ENCODE results near the gene TPP1.

The TPP1 gene

DNA sequence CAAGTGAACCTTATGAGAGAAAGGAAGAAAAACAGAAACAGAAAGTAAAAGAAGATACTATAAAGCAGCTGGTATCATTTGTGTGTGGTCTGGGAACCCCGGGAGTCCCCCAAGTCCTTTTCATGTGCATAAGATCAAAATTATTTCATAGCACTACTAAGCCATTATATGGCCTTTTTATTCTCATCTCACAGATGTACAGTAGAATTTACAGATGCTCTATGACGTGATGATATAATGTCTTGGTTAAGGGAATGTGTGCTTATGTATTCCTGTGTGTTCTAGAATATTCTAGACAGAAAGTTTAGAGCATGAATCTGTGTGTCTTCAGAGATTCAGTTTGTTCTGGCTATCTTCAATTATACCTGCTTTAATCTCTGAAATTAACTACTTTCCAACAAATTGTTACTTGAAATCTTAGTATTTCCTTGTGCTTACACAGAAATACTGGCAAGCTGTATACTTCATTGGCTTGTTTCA is 8.6 kb upstream of the TPP1 start:
- no peak for DNase-seq (ENCODE audit: low spot score)

- DNase-seq (ENCODE audit: low spot score), result no peak
Observed at GRCh38 chr11:6626971-6627761, 7.9 kb upstream of the TPP1 start.

GRCh38 chr11:6625832-6626420 is 6.7 kb upstream of the TPP1 start:
- no peak for DNase-seq (ENCODE audit: low spot score)

- no peak for DNase-seq (ENCODE audit: low spot score)
Observed at GRCh38 chr11:6625156-6625831, 6.1 kb upstream of the TPP1 start.

DNA sequence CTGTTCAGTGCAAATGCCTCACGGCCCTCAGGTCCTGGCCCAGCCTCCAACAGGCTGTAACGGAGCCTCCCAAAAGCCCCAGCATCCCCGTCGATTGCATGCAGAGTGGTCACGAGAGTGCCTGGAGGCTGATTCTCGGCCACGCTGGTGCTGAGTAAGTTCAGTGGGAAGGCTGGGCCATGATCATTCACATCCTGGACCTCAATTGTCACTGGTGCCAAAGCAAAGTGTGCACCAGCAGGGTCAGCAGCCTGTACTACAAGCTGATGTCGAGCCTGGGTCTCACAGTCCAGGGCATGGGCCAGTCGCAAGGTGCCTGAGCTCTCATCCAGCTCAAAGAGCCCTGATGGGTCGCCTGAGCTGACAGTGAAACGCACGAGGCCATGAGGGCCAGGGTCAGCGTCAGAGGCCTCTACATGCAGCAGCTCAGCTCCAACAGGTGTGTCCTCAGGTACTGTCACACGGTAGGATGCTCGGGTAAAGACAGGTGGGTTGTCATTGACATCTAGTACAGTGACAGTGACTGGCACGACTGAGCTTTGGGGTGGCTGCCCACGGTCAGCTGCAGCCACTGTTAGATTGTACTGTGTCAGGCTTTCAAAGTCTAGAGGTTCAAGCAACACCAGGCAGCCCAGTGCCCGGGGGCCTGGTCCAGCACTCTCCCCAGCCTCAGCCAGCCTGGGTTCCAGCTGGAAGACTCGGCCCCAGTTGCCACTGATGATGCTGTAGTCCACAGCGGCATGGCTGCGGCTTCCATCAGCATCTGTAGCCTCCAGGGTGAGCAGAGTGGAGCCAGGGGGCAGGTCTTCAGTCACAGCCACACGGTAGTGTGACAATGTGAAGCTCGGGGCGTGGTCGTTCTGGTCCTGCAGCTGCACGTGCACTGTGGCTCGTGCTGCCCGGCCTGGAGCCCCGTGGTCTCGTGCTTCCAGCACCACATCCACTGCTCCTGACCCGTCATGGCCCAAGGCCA is 4.5 kb upstream of the TPP1 start:
- DNase-seq (ENCODE audit: low spot score), result no peak

- no peak for DNase-seq (ENCODE audit: low spot score)
Observed at GRCh38 chr11:6622261-6623171, 3.3 kb upstream of the TPP1 start.

DNA sequence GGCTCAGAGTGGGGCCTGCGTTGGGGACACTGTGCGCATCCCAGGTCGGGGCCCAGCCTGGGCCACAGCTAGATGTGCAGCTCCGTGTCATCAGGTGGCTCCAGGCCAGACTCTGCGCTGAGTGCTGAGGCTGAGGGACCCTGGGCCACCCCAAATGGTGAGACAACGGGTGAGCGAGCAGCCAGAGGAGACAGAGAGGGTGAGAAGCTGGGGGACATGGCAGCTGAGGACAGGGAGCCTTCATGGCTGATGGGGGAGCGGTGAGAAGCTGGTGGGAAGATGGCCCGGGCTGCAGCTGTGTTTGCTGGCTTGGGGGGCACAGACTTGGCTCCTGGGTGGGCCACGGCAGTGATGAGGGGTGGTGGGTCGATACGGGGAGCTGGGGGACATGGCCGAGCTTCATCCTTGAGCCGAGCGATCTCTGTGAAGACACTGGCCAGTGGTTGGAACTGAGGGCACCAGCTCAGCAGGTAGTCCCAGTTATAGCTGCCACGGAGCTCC is 2.5 kb upstream of the TPP1 start:
- no peak for DNase-seq (ENCODE audit: low spot score)

GRCh38 chr11:6620636-6621035 is 1.4 kb upstream of the TPP1 start:
- no peak for DNase-seq (ENCODE audit: low spot score)

DNA sequence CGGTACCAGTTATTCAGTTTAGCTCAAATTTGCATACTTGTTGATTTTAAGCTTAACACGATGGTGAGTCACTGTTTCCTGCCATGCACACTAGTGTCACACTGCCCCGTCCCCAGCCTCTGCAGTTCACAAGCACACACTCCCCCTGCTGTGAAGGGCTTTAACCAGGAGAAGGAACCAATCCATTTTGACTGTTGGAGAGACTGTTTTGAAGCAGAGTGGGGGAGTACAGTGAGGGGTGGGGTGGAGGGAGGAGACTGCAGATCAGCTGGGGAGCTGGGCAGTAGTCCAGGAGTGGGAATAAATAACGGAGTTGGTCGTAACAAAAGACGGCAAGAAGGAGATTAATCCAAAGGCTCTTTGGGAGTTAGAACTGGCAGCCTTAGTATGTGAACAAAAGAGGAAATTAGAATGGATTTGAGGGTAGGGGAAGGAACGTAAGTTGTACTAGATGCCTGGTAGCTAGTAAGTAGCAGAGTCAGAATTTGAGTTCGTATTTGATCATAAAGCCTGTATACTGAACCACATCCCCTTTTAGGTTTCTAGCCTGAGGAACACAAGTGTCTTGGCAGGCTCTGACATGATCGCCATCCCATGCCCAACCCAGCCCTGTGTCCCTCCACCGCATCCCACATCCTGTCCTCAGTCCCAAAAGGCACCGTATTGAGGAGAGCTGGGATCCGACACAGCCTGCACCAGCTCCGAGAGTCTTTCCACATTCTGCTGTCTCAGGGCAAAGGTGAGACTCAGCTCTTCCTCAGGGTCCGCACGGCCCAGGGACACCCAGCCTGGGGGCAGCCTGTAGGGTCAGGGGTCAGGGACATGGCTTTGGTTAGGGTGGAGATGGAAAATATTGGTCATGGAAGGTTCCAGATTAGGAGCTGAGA is 862 bp downstream of the TPP1 start:
- peak; percentile 76 for DNase-seq (ENCODE audit: low spot score)

DNA sequence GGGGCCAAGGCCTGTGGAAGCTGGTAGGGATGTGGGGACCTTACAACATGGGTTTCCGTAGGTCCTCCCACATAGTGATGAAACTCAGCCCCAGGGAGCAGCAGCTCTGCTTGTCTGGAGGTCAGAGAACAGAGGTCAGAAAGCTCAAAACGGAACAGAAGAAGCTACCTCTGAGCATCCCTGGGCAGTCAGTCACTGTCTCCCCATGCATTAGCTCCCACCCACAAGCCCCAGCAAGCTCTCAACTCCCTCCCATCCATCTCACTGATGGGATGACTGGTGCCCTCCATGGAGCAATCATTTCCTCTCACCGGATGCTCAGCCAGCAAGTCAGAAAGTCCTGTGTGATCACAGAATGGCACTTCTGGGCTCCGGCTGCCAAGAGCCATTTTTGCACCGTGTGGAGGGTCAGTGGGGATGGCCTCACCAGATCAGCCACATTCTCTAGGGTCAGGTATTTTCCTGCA is 1.9 kb downstream of the TPP1 start:
- DNase-seq (ENCODE audit: low spot score), result no peak

DNA sequence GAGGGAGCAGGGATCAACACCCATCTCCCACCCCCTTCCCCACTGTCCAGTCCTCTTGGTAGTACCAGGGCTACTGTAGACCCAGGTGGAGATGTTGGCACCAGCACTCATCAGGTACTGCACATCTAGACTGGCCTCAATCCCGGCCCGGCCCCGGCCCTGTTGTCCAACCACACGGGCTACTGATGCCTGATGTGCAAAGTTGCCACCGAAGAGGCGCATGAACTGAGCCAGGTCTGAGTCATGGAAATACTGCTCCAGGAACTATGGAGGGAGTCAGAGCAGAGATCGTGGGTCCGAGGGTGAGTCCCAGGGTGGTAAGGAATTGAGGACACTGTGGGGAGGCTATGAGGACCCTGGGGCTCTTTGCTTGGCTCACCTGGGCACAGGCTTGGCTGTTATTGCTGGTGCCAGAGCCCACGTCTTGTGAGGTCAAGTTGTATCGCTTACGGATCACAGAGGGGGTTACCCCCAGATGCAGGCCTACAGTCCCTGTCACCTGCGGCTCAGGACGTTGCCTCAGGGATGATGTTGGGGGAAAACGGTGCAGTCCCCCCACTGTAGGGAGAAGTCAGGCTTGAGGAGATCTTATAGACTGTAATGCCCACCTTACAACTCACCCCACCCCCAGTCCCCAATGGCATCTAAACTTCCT is 2.5 kb downstream of the TPP1 start:
- no peak for DNase-seq (ENCODE audit: low spot score)

DNA sequence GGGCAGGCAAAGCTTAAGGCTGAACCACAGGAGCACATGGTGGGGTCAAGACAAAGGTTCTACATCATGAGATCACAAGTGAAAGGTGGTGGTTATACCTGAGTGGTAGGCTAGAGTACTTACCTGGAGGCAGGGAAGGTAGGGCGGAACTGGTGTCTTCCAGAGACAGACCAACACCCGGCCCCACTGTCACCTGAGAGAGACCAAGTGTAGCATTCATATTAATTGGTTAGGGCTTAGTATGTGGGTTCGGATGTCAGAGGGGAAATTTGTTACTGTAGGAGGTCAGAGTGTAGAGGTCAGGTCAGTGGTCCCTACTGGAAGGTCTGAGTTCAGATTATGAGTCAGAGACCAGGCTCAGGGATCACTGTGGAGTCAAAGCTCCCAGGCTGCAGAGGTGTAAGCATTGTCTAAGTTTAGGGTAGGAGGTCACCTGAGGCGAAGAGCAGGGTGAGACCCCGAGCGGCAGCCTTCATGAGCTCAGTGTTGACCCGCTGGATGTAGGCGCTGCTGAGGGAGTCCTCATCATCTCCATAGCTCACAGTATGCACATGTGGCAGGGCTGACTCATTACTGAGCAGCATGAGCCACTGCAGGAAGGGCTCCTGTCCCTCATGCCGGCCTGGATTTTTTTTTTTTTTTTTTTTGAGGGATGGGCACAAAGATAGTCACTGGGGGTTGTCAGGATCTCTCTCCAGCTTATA is 3.2 kb downstream of the TPP1 start:
- no peak for DNase-seq (ENCODE audit: low spot score)

GRCh38 chr11:6615046-6615445 is 4.2 kb downstream of the TPP1 start:
- DNase-seq (ENCODE audit: low spot score), result no peak

- DNase-seq (ENCODE audit: low spot score), result no peak
Observed at GRCh38 chr11:6614446-6614845, 4.8 kb downstream of the TPP1 start.

GRCh38 chr11:6613496-6613895 is 5.7 kb downstream of the TPP1 start:
- no peak for DNase-seq (ENCODE audit: low spot score)

- peak; percentile 96 for DNase-seq (ENCODE audit: low spot score)
Observed at GRCh38 chr11:6612213-6613041, 6.8 kb downstream of the TPP1 start, which contains the start of gene TAF10. Gene TAF10, minus strand, starts transcription at chr11:6612216. Its CDS starts 27 bp downstream, at chr11:6612189.

DNA sequence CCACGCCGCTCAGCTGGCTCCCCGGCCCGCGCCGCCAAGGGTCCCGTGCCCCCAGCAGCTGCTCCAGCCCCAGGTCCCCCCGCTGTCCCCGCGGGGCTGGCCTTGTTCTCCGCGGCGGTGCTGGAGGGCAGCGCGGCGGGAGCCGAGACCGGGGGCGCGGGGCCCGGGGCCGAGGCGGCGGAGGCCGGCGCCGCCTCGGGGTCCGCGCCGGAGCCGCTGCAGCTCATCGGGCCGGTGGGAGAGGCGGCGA is 7.3 kb downstream of the TPP1 start:
- DNase-seq (ENCODE audit: low spot score), result no peak

Data from activated CD4-positive, alpha-beta T cell treated with anti-CD3 and anti-CD28 coated beads, Interleukin-2, Interleukin-4, amounts not matched to agents 100 ng/mL and 50 ng/mL, durations not matched to agents 16 hours and 8 hours (primary cell).